Activated CD8-positive, alpha-beta memory T cell treated with anti-CD3 and anti-CD28 coated beads, Interleukin-2, amount 50 U/mL, for 1 hour (primary cell): ENCODE measurements around the gene VCL.
"Not testable (repeated sequence)": the region's sequence is repeated elsewhere in the genome, so short reads cannot be mapped to it uniquely, and the experiment has no call there.

Experiments used
- DNase-seq: peaks from one replicate; pipeline ENCODE4 v3.0.0-alpha.2; 2020; ENCODE audit errors: extremely low read depth

Gene VCL

DNA sequence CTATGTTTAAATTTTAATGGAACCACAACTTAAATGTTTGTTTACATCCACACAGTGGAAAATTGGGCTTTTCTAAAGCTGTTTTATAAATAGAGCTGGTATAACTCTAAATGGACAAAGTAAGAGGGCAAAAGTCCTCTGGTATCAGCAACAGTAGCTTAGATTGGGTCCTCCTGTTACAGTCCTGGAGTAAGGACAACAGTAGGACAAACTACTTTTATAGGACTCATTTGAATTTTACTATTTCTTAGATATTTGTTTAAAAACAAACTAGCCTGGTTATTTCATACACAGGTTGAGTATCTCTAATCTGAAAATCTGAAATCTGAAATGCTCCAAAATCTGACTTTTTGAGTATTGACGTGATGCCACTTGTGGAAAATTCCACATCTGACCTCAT, 8.4 kb downstream of the VCL start:
- DNase-seq, result no peak

DNA sequence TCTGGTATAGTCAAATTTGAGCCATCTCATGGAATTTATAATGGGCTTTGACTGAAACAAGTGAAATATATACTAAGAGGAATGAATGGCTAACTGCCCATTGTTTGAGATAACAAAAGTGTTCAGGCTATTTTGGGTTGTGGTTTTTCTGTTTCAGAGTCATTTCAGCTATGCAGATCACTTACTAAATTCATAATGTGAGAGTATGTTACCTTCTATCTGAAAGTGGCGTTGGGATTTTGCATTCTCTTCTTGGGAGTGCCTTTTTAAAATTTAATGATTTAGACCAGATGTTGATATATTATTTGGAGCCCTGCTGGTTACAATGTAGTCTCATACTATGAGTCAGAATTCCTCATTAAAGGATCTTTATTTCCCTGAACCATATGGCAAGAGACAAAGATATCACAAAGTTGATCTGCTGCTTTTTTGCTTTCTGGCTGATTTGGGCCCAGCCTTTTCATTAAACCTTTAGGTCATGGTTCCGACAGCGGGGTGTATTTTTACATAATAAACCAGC, 10.4 kb downstream of the VCL start:
- no peak for DNase-seq

DNA sequence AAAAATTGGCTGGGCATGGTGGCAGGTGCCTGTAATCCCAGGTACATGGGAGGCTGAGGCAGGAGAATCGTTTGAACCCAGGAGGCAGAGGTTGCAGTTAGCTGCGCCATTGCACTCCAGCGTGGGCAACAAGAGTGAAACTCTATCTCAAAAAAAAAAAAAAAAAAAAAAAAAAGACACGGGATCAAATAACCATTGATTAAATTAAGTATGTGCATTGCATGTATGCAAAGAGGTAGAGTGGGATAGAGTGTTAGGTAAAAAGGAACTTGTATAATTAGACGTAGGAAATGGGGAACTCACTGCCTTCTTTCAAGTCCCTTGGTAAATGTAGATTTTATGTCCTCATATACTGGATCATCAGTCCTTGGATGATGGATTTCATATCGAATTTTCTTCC, 13.1 kb downstream of the VCL start:
- no peak for DNase-seq

DNA sequence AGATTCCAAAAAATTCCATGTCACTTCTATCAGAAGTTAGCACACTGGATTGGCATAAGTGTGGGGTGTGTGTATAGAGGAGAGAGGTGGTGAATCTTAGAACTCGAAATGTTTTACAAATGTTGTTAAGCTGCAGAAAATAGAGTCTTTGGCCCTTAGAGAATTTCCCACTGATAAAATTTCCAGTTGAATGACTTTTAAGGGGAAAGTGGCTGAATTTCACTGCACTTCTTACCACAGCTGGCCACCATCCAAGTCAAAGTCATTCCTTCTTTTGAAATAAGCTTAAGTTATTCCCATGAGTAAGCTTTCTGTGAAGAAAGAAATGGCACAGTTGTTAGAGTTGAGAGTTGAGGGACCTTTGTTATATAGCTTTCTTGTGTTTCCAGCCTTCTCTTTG, 13.9 kb downstream of the VCL start:
- no peak for DNase-seq

DNA sequence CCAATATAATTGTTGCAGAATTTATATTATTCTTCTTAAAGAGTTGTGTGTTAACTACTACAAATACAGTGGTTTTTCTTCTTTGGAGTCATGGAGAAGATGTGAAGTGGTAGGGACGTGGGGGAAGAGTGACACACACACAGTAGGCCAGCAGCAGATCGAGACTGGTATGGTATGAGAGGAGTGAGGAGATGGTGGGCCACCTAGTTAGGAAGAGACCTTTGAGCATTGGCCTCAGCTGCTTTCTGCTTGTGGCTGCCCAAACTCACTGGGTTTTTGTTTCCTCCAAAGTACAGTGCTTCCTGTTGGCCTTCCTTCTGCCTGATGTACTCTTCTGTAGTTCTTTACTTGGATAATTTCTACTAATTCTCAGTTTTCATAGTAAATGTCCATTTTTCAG, 14.6 kb downstream of the VCL start:
- DNase-seq, result no peak

DNA sequence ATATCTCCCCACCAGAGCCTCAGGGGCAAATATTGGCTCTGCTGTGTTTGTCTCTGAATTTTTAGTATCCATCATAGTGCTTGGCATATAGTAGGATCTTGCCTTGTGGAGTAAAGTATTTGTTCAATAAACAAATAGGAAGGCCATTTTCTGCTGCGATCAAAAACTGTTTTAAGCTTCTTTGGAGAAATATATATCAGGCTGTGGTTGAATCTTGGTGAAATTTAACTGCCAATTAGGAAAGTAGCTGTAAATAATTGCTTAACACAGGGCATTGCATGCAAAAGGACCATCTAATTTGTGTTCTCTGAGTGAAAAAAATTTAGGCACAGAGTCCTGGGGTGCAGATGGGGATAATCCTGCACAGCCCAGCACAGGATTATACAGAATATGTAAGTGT, 15.1 kb downstream of the VCL start:
- no peak for DNase-seq

DNA sequence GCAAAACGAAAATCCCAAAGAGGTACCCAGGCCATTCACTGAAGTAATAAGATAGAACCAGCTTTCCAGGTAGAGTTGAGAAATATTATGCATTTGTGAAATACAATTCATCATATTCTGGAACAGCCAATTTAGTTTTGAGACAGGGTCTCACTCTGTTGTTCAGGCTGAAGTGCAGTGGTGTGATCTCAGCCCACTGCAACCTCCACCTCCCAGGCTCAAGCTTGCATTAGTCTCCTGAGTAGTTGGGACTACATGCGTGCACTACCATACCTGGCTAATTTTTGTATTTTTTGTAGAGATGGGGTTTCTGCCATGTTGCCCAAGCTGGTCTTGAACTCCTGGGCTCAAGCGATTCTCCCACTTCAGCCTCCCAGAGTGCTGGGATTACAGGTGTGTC, 16.7 kb downstream of the VCL start:
- not testable (repeated sequence) for DNase-seq

DNA sequence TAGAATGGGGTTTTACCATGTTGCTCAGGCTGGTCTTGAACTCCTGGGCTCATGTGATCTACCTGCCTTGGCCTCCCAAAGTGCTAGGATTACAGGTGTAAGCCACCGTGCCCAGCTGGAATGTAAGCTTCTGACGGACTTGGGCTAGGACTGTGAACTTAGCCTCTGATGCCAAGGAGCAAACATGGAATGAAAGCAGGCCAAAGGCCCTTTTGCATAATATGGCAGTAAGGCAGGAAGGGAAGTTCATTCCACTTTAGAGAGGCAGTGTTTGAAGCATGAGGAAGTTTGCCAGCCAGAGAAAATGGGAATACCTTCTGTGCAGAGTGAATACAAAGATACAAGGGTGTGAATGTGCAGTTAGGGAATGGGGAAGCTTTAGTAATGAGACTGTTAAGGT, 20.3 kb downstream of the VCL start:
- no peak for DNase-seq

DNA sequence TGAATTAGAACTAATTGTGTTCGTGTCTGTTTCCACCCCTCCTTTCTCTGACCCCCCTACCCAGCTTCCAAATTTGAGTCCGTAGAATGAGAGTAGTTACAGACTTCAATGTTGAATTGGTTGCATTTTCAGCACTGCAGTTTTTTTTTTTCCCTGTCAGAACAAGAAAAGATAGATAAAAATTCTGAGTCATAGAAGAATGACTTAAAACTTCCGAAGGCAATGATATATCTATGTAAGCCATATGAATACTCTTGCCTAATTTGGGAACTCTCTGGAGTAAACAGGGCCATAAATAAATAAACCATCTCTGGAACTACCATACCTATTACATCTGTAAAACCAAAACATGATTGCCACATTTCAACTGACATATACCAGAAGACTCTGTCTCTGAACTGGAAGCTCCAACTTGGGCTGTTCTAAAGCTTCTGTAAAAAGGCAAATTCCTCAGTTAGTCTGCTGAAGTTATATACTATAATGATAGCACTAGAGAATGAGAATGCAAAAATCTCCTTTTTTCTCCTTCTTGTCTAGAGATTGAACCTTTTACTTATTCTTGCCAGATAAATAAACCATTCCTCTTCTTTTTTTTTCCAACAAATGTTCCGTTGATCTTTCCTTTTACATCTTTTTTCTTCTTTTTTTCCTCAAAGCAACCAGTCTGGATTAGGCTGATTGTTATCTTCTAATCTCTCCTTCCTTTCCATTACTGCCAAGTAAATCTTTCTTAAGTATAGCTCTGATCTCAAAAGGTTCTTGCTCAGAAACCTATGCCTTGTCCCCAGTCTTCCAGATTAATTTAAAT, 23.5 kb downstream of the VCL start:
- no peak for DNase-seq

DNA sequence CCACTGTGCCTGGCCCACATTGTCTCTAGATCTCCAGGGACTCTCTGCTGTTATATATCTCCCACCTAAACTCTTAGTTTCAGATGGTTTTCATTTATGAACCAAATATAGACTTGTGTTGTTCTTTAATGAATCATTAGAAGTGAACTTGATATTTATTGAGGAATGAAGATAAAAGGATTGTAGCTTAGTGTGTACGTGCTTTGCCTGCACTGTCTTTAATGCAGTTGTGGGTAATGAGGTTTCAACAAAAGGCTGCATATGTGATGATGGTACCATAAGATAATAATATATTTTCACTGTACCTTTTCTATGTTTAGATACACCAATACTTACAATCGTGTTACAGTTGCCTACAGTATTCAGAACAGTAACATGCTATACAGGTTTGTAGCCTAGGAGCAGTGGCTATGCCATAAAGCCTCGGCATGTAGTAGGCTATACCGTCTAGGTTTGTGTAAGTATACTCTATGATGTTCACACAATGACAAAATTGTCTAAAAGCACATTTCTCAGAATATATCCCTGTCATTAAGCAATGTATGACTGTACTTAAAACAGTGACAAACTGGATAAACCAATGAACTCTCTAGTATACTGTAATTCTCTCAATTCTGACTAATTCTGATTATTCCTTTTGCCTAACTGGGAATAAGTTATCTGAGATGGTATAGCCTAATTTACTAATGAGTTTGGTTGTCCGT, 25.2 kb downstream of the VCL start:
- DNase-seq, result no peak

DNA sequence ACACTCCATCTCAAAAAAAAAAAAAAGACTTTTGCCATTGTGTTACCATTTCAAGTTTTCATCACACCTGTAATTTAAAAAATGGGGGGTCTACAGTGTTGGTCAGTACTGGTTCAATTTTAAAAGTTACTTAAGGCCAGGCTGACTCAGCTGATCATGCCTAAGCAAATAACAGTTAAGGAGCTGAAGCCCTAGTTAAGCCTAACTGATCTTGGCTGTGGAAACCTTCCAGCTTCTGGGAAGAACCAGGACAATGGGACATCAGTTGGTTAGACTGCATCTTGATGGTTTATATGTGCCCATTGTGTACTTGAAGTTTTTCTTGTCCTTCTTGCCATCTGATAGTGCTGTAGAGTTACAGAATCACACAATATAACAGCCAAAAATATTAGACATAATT, 26.7 kb downstream of the VCL start:
- no peak for DNase-seq

DNA sequence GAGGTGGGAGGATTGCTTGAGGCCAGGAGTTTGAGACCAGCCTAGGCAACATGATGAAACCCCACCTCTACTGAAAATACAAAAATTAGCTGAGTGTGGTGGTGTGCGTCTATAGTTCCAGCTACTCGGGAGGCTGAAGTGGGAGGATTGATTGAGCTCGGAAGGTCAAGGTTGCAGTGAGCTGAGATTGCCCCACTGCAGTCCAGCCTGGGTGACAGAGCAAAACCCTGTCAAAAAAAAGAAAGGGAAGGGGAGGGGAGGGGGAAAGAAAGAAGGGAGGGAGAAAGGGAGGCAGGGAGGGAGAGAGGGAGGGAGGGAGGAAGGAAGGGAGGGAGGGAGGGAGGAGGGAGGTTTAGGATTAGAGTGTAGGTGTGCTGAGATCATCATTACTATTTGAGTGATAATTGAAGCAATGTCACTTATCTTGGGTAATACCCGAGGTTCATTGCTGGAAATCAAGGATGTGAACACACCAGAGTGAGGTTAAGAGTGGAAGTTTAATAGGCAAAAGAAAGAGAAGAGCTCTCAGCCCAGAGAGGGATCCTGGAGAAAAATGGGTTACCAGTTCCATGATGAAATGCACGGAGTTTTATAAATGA, 27.6 kb downstream of the VCL start:
- no peak for DNase-seq

DNA sequence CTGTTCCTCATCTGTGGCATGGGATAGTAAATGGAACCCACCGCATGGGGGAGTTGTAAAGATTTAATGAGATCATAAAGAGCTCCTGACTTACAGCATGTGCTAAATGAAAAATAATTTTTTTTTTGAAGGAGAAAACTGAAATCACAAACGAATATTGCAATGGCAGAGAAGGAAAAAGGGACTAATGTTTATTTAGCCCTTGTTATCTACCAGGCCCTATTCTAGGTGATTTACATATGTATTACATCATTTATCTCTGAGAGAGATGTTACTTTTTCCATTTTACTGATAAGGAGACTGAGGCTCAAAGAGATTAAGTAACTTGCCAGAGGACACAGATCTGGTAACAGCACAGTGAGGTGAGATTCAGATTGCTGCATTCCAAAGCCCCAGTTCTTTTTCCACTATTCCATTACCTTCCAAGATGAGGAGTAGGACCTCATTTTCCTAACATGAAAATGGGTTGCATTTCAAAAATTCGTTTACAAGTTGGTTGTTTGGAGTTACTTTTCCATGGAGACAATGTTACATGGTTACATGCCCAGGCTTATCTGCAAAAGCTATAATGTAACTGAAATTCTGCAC, 28.6 kb downstream of the VCL start:
- DNase-seq, result no peak

DNA sequence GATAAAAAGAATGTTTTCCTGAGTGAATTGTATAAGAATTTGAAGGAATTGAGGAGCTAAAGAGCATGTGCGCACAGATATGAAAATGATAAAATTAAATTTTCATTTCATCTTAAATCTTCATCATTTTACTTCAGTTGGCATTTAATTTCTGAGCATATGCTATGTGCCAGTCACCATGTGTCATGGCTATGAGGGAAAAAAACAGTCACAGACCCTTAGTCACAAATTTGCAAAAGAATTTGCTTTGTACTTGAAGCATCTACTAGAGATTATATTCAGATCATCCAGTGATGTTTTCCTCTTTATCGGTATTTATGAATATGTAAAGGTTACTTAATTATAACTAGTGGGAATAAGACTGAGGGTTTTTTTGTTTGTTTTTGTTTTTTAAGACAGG, 29.8 kb downstream of the VCL start:
- no peak for DNase-seq

DNA sequence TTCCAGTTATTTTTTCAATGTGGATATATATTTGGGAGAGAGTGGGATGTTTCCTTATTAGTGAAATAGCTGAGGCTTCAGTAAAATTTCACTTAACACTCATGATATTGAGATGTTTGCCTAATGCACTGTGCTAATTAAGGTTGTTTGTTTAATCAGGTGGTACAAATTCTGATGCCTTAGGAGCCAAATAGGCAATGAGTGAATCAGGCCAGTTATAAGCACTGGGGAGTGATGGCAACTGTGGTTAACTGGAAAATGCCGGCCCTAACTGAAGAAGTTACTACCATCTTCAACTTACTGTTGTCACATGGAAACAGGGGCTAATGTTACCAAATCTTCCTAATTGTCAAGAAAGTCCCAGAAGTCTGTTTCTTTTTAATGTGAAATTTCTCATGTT, 32.0 kb downstream of the VCL start:
- no peak for DNase-seq

DNA sequence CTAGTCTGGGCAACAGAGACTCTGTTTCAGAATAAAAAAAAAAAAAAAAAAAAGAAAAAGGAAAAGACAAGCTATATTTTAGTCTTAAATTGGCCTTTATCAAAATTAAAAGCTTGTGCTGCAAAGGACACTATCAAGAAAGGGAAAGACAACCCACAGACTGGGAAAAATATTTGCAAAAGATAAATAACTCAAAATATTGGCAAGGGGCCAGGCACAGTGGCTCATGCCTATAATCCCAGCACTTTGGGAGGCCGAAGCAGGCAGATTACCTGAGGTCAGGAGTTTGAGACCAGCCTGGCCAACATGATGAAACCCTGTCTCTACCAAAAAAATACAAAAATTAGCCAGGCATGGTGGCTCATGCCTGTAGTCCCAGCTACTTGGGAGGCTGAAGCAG, 34.3 kb downstream of the VCL start:
- DNase-seq, result not testable (repeated sequence)

DNA sequence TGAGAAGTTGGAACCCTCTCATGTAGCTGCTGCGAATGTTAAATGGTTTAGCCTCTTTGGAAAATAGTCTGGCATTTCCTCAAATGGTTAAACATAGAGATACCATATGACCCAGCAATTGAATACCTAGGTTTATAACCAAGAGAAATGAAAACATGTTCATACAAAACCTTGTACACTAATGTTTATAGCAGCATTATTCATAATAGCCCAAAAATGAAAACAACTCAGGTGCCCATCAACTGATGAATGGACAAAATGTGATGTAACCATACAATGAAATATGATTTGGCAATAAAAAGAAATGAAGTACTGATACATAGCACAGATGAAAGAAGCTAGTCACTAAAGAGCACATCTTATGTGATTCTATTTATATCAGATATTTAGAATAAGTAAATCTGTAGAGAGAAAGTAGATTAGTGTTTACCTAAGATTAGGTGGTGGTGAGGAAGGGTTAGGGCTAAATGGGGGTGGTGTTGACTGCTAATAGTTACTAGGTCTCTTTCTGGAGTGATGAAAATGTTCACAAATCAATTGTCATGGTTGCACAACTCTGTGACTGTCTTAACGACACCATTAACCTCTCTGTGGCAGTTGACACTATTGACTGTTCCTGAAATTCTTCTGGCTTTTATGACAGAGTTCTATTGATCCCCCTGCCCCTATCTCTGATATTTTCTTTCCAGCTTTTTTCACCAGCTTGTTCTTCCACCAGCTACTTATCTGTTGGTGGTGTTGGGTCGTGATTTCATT, 35.2 kb downstream of the VCL start:
- DNase-seq, result no peak

DNA sequence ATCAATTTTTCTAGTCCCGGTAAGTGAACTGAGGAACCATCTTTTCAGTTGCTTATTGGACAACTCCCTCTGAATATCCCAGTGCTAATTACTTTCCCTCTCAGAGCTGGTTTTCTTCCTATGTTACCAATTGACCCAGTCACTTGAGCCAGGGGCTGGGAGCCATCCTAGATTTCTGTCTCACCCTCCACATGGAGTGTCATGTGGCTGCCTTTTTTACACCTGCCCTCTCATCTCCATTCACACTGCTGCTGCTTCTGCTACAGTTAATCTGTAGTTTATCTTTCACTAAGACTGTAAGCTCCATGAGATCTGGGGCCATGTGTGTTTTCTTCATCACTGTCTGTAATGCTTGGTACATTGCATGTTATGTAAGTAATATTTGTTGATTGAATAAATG, 35.8 kb downstream of the VCL start:
- DNase-seq, result no peak

DNA sequence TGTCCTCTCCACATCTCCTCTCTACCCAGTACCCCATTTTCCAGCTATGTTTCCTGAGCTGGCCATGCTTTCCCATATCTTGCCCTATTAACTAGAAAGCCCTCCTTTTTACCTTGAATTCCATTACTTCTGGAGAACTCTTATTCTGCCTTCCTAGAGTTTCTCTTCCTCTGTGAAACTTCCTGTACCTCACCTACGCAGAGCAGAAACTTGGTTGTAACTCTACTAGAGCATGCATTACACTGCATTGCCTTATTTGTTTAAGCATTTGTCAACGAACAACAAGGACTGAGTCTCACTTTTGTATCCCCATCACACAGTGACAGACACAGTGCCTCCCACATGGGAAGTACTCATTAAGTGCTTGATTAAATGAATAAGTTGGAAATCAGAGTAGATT, 36.4 kb downstream of the VCL start:
- DNase-seq, result no peak

DNA sequence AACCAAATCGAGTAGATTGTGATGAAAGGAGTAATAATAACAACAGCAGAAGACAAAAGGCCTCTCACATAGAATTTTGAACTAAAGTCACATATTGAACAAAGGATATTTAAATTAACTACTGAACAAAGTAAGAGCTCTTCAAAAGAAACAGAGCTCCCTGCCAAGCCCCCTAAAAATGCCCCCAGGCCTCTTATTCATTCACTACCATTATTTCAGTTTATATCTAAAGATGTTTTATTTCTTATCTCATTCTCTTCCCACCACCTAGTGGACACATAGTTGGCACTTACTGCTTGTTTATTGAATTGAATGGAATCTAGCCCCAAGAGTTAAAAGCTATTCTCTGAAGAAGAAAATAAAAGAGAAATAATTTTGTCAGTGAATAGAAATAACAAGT, 37.4 kb downstream of the VCL start:
- DNase-seq, result no peak

DNA sequence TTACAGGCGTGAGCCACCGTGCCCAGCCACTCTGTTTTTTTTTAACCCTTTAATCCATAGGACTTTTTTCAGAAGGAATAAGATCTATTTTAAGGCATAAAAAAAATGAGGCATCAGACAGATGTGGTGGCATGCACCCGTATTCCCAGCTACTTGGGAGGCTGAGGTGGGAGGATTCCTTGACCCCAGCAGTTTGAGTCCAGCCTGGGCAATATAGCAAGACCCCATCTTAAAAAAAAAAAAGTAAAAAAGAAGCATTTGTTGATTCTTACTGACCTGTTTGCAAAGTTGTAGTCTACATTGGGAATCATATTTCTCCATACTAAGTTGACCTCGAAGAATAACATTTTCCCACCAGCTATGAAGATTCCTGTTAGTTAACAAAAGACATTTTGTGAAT, 38.6 kb downstream of the VCL start:
- DNase-seq, result no peak
